Retinal pigment epithelial cell (primary cell): ENCODE measurements around the gene ZNF415.

Experiments used
- DNase-seq: peaks from one replicate; pipeline ENCODE4 v3.0.0-alpha.2; 2010; ENCODE audit warnings: low read depth
- H3K4me3 ChIP-seq: 2 replicates; pipeline ENCODE4 v1.5.1; 2011; ENCODE audit warnings: mild to moderate bottlenecking, low read length, control low read depth, moderate library complexity
- TF ChIP-seq, protein P1 (sequence below): conservative IDR thresholded peaks from 2 replicates; pipeline ENCODE4 v1.5.1; 2011; ENCODE audit warnings: low read depth, low read length, control low read depth, inconsistent platforms

The ZNF415 gene

GRCh38 chr19:53132141-53132991 lies at the start of gene ZNF415:
TSS of gene ZNF415 (minus strand) at chr19:53132910. CDS start at chr19:53122676, 10,234 bp downstream.
- peak within 1 kb of the TSS; percentile 58 for H3K4me3 ChIP-seq
- DNase-seq = peak; percentile 16
- TF ChIP-seq, protein P1, sequence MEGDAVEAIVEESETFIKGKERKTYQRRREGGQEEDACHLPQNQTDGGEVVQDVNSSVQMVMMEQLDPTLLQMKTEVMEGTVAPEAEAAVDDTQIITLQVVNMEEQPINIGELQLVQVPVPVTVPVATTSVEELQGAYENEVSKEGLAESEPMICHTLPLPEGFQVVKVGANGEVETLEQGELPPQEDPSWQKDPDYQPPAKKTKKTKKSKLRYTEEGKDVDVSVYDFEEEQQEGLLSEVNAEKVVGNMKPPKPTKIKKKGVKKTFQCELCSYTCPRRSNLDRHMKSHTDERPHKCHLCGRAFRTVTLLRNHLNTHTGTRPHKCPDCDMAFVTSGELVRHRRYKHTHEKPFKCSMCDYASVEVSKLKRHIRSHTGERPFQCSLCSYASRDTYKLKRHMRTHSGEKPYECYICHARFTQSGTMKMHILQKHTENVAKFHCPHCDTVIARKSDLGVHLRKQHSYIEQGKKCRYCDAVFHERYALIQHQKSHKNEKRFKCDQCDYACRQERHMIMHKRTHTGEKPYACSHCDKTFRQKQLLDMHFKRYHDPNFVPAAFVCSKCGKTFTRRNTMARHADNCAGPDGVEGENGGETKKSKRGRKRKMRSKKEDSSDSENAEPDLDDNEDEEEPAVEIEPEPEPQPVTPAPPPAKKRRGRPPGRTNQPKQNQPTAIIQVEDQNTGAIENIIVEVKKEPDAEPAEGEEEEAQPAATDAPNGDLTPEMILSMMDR = no peak

GRCh38 chr19:53182202-53182601 lies 49.5 kb upstream of the ZNF415 start:
- TF ChIP-seq, protein P1 = no peak
- no peak overlapping the region for H3K4me3 ChIP-seq
- DNase-seq = no peak

GRCh38 chr19:53177986-53178385 lies 45.3 kb upstream of the ZNF415 start:
- no peak overlapping the region for H3K4me3 ChIP-seq
- TF ChIP-seq, protein P1 = no peak
- DNase-seq = no peak

GRCh38 chr19:53172889-53173288 lies 40.2 kb upstream of the ZNF415 start:
- TF ChIP-seq, protein P1 = no peak
- H3K4me3 ChIP-seq = no peak overlapping the region
- DNase-seq = no peak

DNA sequence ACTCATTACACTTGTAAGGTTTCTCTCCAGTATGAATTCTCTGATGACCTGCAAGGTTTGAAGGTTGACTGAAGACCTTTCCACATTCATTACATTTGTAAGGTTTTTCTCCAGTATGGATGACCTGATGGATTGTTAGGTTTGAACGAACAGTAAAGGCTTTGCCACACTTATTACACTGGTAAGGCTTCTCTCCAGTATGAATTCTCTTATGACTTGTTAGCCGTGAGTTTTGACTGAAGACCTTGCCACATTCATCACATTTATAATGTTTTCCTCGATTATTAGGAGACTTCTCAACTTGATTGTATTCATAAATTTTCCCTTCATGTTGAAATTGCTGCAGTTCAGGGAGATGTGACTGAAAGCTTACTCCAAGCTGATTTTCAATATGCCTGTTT lies 33.0 kb upstream of the ZNF415 start:
- no peak for DNase-seq
- TF ChIP-seq, protein P1 = no peak
- no peak overlapping the region for H3K4me3 ChIP-seq

- no peak overlapping the region for H3K4me3 ChIP-seq
- TF ChIP-seq, protein P1 = no peak
- no peak for DNase-seq
Measured at GRCh38 chr19:53161123-53161522, 28.4 kb upstream of the ZNF415 start.

- no peak overlapping the region for H3K4me3 ChIP-seq
- DNase-seq = no peak
- TF ChIP-seq, protein P1 = no peak
Measured at GRCh38 chr19:53160350-53160749, 27.6 kb upstream of the ZNF415 start.
